RCC 7860 (cell line): ENCODE data around the gene URI1.

Experiments used
- DNase-seq: peaks from one replicate; pipeline ENCODE4 v3.0.0-alpha.2; 2015; ENCODE audit warnings: low spot score
- FAIRE-seq: peaks from 2 replicates; lab custom pipeline; 2012; peaks lifted over from hg19 to GRCh38; lab: Jason Lieb, UNC

URI1 gene

GRCh38 chr19:29967623-29968022 lies 25.6 kb downstream of the URI1 start:
- no peak for DNase-seq
- no peak for FAIRE-seq

- no peak for DNase-seq
- FAIRE-seq, result no peak
Measured at GRCh38 chr19:29969891-29970290, 27.9 kb downstream of the URI1 start.

- no peak for FAIRE-seq
Measured at GRCh38 chr19:29971002-29971401, 29.0 kb downstream of the URI1 start.

GRCh38 chr19:29971648-29972047 lies 29.6 kb downstream of the URI1 start:
- DNase-seq, result no peak
- FAIRE-seq, result no peak

More at GRCh38 chr19:29971002-29971401, 29.0 kb downstream of the URI1 start:
- no peak for DNase-seq

GRCh38 chr19:29974701-29975100 lies 32.7 kb downstream of the URI1 start:
- no peak for DNase-seq
- no peak for FAIRE-seq

- FAIRE-seq, result no peak
- DNase-seq, result no peak
Measured at GRCh38 chr19:29976151-29976943, 34.3 kb downstream of the URI1 start.

- DNase-seq, result no peak
- no peak for FAIRE-seq
Measured at GRCh38 chr19:29978080-29978479, 36.0 kb downstream of the URI1 start.

- no peak for DNase-seq
- no peak for FAIRE-seq
Measured at GRCh38 chr19:29983568-29983967, 41.5 kb downstream of the URI1 start.

- FAIRE-seq (no peak), DNase-seq (no peak)
Measured at GRCh38 chr19:29985196-29985595, 43.2 kb downstream of the URI1 start.

GRCh38 chr19:29988351-29988750 lies 46.3 kb downstream of the URI1 start:
- FAIRE-seq (no peak), DNase-seq (no peak)

- FAIRE-seq, result no peak
Measured at GRCh38 chr19:29992233-29992867, 50.3 kb downstream of the URI1 start.

GRCh38 chr19:29999490-29999889 lies 57.5 kb downstream of the URI1 start:
- no peak for DNase-seq
- FAIRE-seq, result no peak

More at GRCh38 chr19:29992233-29992867, 50.3 kb downstream of the URI1 start:
- DNase-seq, result no peak

- DNase-seq, result no peak
- FAIRE-seq, result no peak
Measured at GRCh38 chr19:30000862-30001261, 58.8 kb downstream of the URI1 start.

- FAIRE-seq (no peak), DNase-seq (no peak)
Measured at GRCh38 chr19:30001301-30001700, 59.3 kb downstream of the URI1 start.

GRCh38 chr19:30001791-30002190 lies 59.8 kb downstream of the URI1 start:
- no peak for DNase-seq
- FAIRE-seq, result no peak

- no peak for DNase-seq
- FAIRE-seq, result no peak
Measured at GRCh38 chr19:30003866-30004265, 61.8 kb downstream of the URI1 start.

- FAIRE-seq, result no peak
- DNase-seq, result no peak
Measured at GRCh38 chr19:30004403-30004802, 62.4 kb downstream of the URI1 start.

GRCh38 chr19:30006207-30006606 lies 64.2 kb downstream of the URI1 start:
- DNase-seq (no peak), FAIRE-seq (no peak)

- FAIRE-seq (no peak), DNase-seq (no peak)
Measured at GRCh38 chr19:30008169-30008568, 66.1 kb downstream of the URI1 start.

GRCh38 chr19:30009013-30009412 lies 67.0 kb downstream of the URI1 start:
- FAIRE-seq (no peak), DNase-seq (no peak)

GRCh38 chr19:30011051-30011578 lies 69.1 kb downstream of the URI1 start:
- DNase-seq, result no peak
- FAIRE-seq, result no peak

GRCh38 chr19:30014770-30015169 lies 72.7 kb downstream of the URI1 start:
- DNase-seq (no peak), FAIRE-seq (no peak)
